Measurements from ENCODE around the gene GALE. TPM values are rescaled to one million over a fixed set of nuclear protein-coding genes. Genes with fewer than 3 reads are reported as not detected.

Gene GALE
- total and polyA plus RNA-seq, 2 of the 13 experiments (the other 11 are each of a cell fraction or from before 2014, with no cell fraction given) = 85.2 to 88.4 TPM

GRCh38 chr1:23799570-23800399 is 769 bp downstream of the GALE start (continued):
- TF ChIP-seq ZBTB2 (CRISPR knock-in tag; IDR thresholded peaks at IDR 0.05; ENCODE audit: low read depth) (0 out of 2 replicates have a peak, but pooled peaks have one; percentile 33), MED1 (CRISPR knock-in tag; IDR thresholded peaks at IDR 0.05) (peak; percentile 32), PCBP1 (IDR thresholded peaks at IDR 0.05; ENCODE audit: borderline replicate concordance, low read depth, low read length) (peak; percentile 59; the same call in 1 of the 2 replicates), ZNF251 (CRISPR knock-in tag; IDR thresholded peaks at IDR 0.05) (no peak), NR2C2 (CRISPR knock-in tag; IDR thresholded peaks at IDR 0.05; ENCODE audit: borderline replicate concordance) (peak; percentile 32; the same call in 1 of the 2 replicates), GATAD1 (CRISPR knock-in tag; IDR thresholded peaks at IDR 0.05) (peak; percentile 71), JUND (CRISPR knock-in tag; IDR thresholded peaks at IDR 0.05) (0 out of 2 replicates have a peak, but pooled peaks have one; percentile 30), ZNF740 (CRISPR knock-in tag; IDR thresholded peaks at IDR 0.05) (0 out of 2 replicates have a peak, but pooled peaks have one; percentile 1), ZNF687 (CRISPR knock-in tag; IDR thresholded peaks at IDR 0.05) (peak; percentile 83), ZNF142 (CRISPR knock-in tag; IDR thresholded peaks at IDR 0.05) (peak; percentile 11; the same call in 1 of the 2 replicates), PITX1 (CRISPR knock-in tag; IDR thresholded peaks at IDR 0.05) (peak; percentile 46), HNF4A (CRISPR knock-in tag; IDR thresholded peaks at IDR 0.05) (peak; percentile 63), HES4 (CRISPR knock-in tag; IDR thresholded peaks at IDR 0.05; ENCODE audit: borderline replicate concordance) (peak; percentile 11; the same call in 1 of the 2 replicates), ZSCAN21 (CRISPR knock-in tag; IDR thresholded peaks at IDR 0.05; ENCODE audit: borderline replicate concordance) (peak; percentile 43; the same call in 1 of the 2 replicates), ZNF234 (CRISPR knock-in tag; conservative IDR thresholded peaks at IDR 0.05) (peak; percentile 70; the same call in 1 of the 2 replicates)
